ENCODE results near the gene CEP57L1.
"Not testable (repeated sequence)": the region's sequence is repeated elsewhere in the genome, so short reads cannot be mapped to it uniquely, and the experiment has no call there.

Gene CEP57L1

DNA sequence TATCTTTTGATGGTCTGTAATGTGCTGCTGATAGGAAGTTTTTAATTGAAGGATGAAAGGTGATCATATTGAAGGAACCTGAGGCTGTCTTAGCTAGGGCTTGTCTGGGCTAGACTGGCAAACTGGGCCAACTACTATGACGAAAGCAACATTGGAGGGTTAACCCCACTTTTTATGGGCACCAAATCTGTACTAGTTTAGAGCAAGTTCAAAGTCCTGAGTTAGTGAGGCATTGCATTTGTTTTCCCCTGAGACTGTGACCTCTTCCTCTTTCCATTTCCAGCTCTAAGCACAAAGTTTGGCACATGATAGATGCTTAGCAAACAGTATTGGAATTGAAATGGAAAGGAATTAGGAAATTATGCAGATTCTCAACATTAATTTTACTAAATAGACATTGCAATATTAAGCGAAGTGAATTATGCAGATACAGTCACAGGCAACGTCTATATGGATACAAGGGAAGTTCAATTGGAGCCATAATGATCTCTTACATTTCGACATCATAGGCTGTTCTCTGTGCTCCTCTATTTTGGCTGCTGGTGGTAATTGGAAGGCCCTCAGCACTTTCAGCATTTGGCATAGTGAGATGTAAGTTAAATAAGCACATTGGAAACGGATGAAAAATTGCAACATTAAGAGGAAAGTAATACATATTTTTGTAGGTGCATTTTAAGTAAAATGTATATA lies 22.2 kb downstream of the CEP57L1 start:
- no peak for DNase-seq

DNA sequence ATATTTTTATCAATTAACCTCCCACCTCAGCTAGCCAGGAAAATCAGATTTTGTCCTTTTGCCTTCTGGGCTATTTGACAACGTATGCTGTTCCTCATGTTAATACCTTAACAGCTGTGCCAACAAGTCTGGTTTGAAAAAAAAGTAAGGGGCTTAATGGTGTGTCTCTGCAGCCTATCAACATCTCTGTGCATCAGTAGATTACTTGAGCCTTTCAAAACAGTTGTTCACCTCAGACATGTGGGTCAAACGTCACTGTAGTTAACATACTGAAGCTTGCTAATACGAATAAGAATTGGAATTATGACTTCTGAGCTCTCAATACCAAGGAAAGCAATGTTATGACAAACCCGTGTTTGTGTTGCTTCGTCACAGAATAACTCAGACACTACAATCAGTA lies 23.0 kb downstream of the CEP57L1 start:
- DNase-seq: no peak

DNA sequence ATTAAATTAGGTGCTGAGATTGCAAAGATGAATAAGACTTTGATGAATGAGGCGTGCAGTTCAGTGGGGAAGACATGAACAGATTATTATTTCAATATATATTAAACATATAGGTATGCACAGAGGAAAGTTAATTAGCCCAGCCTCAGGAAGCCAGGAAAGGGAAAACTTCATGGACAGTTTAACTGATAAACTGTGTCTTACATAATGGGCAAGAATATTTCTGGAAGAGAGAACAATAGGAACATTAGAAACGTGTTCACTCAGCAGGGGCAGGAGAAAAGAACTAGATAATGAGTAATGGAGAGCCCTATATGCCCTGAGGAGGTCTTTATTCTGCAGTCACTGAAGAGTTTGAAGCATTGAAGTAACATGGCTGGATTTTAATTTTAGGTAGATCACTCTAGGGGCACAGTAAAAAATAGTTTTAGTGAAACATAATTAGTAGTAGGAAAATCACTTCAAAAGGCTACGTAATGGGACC lies 23.6 kb downstream of the CEP57L1 start:
- no peak for DNase-seq

DNA sequence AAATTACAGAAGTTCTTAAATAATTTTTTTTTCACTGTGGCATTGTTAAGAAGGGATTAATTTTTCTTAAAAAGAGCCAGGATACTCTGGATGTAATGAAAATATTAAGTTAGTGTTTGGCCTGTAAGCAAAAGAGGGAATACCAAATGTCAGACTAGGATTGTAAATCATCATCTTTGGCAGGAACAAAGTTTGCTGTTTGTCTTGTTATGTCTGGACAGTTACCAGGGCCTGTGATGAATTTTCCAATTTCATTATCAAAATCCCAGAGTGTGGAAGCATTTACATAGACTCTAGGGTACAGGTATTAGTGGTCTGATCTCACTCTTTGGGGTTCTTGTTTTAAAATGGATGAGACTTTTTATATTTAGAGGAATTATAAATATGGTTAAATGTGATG lies 26.1 kb downstream of the CEP57L1 start:
- DNase-seq: no peak

DNA sequence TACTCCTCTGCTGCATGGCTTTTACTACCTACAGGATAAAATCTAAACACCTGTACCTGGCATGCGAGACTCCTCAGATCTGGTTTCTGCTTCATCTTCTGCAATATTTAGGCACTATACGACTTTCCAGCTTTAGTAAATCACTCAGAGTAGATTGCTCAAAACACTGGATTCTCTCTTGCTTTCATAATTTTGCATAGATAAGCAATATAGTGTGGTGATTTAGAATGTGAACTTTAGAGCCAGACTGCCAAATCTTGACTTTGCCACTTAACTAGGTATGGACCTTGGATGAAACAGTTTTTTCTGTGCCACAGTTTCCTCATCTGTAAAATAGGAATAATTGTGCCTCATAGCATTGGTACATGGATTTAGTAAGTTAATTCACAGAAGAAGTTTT lies 28.9 kb downstream of the CEP57L1 start:
- DNase-seq: no peak

DNA sequence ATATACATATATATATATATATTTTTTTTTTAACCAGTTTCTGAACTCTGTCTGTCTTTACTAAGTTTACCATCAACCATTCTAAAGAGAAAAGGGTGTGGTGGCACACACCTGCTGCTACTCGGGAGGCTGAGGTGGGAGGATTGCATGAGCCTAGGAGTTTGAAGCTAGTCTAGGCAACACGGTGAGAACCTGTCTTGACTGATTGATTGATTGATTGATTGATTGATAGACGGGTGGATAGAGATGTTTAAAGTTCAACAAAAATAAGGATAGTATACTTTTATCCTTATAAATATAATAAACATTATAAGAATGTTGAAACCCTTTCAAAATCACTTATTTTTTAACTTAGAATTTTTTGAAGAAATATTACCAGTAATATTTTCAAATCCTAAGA lies 30.2 kb downstream of the CEP57L1 start:
- no peak for DNase-seq

DNA sequence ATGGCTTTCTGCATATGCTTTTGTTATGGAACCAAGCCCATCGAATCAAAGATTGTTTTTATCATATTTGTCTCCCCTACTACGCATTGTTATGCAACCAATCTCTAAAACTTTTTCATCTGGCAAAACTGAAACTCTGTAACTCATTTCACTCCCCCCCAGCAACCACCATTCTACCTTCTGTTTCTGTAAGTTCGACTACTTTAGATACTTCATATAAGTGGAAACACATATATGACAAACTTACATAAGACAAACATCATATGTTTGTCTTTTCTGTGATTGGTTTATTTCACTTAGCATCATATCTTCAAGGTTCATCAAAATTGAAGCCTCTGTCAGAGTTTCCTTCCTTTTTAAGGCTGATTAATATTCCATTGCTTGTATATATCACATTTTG lies 34.8 kb downstream of the CEP57L1 start:
- peak in 1 of 5 experiments; percentile 30 for DNase-seq

DNA sequence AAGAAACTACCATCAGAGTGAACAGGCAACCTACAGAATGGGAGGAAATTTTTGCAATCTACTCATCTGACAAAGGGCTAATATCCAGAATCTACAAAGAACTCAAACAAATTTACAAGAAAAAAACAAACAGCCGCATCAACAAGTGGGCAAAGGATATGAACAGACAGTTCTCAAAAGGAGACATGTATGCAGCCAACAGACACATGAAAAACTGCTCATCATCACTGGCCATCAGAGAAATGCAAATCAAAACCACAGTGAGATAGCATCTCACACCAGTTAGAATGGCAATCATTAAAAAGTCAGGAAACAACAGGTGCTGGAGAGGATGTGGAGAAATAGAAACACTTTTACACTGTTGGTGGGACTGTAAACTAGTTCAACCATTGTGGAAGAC lies 40.3 kb downstream of the CEP57L1 start:
- DNase-seq: not testable (repeated sequence)

DNA sequence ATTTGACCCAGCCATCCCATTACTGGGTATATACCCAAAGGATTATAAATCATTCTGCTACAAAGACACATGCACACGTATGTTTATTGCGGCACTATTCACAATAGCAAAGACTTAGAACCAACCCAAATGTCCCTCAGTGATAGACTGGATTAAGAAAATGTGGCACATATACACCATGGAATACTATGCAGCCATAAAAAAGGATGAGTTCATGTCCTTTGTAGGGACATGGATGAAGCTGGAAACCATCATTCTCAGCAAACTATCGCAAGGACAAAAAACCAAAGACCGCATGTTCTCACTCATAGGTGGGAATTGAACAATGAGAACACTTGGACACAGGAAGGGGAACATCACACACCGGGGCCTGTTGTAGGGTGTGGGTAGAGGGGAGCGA lies 40.7 kb downstream of the CEP57L1 start:
- DNase-seq: not testable (repeated sequence)

DNA sequence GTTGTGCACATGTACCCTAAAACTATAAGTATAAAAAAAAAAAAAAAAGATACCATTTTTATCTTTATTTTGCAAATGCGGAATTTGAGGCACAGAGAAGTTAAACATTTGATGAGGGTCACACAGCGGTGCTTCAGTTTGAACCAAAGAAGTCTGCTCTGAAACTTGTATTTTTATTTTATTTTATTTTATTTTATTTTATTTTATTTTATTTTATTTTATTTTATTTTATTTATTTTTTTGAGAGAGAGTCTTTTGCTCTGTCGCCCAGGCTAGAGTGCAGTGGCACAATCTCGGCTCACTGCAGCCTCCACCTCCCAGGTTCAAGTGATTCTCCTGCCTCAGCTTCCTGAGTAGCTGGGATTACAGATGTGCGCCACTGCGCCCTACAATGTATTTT lies 41.2 kb downstream of the CEP57L1 start:
- DNase-seq: not testable (repeated sequence)

DNA sequence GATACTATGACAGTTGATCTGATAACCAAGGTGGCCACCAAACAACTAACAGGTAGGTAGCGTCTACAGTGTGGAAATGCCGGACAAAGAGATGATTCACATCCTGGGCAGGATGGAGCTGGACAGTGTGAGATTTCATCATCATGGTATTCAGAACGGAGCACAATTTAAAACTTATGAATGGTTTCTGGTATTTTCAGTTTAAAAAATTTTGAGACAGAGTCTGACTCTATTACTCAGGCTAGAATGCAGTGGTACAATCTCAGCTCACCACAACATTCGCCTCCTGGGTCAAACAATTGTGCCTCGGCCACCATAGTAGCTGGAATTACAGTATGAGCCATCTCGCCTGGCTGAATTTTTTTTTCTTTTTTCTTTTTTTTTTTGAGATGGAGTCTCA lies 43.8 kb downstream of the CEP57L1 start:
- DNase-seq: no peak

DNA sequence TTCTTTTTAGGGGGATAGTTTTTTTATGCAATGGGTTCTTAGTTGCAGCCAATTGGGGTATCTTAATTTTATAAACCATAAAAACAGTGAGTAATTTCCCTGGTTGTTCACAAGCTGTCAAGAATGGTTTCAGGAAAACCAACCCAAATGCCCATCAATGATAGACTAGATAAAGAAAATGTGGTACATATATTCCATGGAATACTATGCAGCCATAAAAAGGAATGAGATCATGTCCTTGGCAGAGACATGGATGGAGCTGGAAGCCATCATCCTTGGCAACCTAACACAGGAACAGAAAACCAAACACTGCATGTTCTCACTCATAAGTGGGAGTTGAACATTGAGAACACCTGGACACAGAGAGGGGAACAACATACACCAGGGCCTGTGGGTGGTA lies 46.8 kb downstream of the CEP57L1 start:
- not testable (repeated sequence) for DNase-seq

DNA sequence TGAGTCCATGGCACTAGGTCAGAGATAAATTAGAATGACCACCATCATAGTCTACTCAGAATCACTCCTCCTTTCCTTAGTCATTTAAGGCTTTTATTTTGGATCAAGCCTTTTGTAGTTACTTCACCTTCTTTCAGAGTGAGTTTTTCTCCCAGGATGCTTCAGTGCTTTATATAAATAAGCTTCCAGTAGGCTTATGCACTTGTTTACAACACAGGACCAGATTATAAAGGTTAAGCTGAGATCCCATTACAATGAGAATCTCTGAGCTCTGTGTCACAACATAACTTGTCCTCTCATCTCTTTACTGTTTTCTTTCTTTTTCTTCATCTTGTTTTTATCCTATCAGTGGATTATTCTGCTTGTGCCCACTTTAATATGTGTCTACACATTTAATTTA lies 47.9 kb downstream of the CEP57L1 start:
- no peak for DNase-seq

DNA sequence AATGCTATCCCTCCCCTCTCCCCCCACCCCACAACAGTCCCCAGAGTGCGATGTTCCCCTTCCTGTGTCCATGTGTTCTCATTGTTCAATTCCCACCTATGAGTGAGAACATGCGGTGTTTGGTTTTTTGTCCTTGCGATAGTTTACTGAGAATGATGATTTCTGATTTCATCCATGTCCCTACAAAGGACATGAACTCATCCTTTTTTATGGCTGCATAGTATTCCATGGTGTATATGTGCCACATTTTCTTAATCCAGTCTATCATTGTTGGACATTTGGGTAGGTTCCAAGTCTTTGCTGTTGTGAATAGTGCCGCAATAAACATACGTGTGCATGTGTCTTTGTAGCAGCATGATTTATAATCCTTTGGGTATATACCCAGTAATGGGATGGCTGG lies 52.9 kb downstream of the CEP57L1 start:
- DNase-seq: not testable (repeated sequence)

DNA sequence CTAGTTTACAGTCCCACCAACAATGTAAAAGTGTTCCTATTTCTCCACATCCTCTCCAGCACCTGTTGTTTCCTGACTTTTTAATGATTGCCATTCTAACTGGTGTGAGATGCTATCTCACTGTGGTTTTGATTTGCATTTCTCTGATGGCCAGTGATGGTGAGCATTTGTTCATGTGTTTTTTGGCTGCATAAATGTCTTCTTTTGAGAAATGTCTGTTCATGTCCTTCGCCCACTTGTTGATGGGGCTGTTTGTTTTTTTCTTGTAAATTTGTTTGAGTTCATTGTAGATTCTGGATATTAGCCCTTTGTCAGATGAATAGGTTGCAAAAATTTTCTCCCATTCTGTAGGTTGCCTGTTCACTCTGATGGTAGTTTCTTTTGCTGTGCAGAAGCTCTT lies 53.4 kb downstream of the CEP57L1 start:
- DNase-seq: not testable (repeated sequence)

DNA sequence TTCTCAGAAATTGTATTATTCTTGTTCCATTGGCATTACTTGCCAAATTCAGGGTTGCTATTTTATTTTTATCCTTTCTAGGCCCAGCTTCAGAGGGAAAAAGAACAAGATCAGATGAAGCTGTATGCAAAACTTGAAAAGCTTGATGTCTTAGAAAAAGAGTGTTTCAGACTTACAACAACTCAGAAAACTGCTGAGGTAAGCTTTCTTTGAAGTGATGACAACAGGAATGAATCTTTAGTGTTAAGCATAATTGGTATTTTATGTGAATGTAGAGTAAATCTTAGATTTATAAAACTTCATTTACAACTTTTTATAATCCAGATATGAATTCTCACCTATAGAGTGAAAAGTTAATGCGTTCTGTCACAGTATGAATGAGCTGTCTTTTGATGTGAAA lies 58.4 kb downstream of the CEP57L1 start:
- DNase-seq: no peak

DNA sequence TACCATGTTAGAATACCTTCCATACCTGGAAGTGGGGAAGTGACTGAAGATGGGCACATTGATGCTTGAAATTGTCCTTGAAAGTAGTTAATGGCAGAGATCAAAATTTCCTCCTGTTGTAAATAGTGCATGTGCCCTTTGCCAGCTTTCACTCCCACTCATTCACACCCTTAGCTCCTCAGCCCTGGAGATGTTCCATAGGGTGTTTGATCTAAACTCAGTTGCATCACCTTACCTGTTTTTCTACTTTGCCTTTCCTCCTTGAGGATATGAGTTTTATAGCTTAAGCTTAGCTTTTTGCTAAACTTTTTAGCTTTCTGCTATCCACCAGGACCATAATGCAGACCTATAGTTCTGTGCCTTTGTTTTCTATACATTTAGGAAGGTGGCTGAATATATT lies 69.0 kb downstream of the CEP57L1 start:
- DNase-seq: no peak

DNA sequence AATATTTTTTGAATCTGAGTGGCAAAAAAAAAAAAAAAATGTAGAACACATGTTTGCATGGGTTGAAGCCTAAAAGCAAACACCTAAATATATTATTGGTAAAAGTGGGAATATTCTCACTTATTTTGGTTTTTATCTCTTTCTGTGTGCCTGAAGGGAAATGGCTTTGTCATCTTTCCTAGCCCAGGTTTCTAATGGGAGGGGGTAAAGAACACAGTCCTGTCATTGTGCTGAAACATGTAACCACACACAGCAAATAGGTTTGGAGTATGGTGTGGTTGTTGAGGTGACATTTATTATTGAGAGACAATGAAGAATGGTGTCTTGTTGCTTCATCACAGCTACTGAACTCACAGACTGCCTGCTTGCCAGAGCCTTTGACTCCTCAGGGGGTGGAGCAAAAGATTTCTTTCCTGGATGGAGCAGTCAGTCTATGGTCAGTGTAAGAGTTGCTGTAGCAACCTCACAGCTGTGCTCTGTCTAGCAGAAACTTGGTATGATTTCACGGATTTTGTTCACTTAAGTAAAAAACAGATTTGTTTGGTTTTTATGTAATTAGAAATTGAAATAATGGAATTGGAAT lies 70.2 kb downstream of the CEP57L1 start:
- peak in 1 of 5 experiments; percentile 3 for DNase-seq

DNA sequence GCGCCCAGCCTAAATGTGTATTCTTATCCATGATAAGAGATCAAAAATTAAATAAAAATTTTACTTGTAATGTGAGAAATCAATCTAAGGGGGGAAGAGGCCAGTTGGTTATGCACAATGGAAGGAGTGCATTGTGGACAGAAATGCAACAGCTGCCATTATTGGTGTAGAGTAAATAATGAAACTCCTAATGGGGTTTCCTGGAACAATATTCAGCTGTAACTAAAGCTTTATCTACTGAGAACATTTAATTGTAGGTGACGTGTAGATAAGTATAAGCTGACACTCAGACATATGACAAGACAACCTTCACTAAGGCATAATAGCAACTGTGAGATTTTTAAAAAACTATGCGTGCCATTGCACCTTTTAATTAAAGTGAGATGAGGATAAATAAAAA lies 71.4 kb downstream of the CEP57L1 start:
- DNase-seq: no peak

DNA sequence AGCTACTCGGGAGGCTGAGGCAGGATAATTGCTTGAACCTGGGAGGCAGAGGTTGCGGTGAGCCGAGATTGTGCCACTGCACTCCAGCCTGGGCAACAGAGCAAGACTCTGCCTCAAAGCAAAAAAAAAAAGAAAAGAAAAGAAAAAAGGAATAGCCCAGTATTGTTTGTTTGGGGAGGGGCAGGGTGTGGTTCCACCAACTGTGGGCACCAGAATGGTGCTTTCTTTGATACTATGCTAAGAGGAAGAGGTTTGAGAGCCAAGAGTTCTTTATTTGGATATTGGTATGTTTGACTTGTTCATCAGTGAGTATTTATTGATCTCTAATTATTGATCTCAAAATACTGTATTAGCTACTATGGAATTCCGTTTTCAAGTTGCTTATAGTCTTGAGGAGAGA lies 72.3 kb downstream of the CEP57L1 start:
- no peak for DNase-seq

DNA sequence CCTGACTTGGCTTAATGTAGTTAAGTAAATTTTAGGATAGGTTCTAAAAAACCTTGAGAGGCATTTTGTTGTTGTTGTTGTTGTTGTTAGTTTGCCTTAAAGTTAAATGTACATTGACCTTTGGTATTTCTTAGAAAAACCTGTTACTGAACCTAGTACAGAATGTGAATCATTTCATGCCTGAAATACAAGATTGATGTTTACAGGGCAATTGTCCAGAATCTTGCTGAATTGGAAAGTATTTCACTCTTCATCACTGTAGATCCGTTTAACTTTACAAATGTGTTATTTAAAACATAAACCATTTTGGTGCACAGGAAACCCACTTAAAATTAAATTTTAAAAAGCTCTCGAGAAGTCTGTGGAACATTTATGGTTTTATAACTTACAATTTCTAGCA lies 75.0 kb downstream of the CEP57L1 start:
- DNase-seq: no peak

DNA sequence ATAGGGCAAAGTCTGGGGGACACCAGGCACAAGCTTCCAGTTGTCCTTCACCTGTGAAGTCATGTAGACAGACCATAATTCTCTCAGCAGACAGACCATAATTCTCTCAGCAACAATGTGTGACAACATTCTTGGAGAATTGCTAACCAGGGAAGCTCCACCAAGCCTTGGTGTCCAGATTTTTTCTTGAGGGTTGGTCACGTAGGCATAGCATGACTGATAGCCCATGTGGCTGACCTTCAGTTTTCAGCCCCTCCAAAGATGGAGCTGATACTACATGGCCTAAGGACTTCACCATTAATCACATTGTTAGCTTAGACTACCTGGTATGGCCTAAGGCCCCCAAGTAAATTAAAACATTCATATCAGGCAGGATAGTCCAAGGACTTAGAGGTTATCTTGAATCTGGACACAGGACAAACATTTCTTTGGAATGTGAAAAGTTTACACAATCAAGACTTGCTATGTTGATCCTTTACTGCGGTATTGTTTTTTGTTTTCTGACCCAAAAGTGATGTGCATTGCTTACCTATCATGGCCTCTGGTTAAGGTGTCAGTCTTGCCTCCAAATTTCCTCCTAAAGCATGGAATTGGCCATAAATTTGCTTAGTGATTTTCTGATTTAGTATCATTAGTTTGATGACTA lies 76.9 kb downstream of the CEP57L1 start:
- DNase-seq: no peak

DNA sequence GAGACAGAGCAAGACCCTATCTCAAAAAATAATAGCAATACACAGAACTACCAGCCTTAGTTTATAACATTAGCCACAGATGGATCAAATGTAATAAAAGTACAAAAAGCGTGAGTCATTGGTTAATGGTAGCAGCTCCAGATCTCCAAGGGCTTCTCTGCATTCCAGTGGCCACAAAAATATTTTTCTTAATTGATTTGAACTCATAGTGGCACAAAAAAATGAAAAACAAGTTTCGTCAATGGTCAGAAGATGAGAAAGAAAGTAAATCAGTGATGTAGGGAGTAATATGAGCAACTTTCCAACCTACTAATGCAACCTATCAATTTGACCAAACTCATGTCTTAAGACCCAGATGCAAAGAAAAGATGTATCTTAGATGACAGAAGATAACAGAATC lies 79.6 kb downstream of the CEP57L1 start:
- DNase-seq: no peak

DNA sequence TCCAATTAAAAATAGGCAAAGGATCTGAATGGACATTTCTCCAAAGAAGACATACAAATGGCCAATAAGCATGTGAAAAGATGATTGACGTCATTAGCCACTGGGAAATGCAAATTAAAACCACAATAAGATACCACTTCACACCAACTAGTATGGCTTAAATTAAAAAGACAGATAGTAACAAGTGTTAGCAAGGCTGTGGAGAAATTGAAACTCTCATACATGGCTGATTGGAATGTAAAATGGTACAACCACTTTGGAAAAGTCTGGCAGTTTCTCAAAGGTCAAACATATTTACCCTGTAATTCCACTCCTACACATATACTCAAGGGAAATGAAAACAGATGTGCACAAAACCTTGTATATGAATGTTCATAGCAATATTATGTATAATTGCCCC lies 83.6 kb downstream of the CEP57L1 start:
- DNase-seq: peak in 1 of 5 experiments; percentile 24

Measured in T-helper 2 cell (primary cell).